ENCODE measurements around the gene MTUS2.

The MTUS2 gene

DNA sequence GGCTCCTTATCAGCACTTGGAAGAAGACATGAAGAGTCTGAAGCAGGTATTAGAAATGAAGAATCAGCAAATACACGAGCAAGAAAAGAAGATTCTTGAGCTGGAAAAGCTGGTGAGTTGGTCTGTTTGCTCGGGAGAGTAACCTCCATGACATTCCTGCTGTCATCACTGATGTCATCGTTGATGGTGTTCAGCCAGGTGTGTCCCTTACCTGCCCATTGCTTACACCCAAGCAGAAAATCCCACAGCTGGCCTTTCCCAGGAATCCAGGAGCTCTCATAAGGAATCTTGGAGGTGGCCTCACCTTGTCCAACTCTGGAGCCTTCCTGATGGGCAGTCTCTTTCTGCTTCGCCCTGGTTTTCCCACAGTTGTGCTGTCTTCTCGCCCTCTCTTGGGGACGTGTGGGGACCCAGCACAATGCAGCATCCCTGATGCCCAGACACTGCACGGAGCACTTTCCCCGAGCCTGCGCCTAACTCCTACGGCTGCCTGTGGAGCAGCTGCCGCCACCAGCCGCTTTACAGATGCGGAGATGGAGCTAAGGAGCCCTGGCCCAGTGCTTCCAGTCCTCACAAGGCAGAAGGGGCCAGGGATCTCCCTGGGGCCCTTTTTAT, 678.4 kb downstream of the MTUS2 start:
- Histone ChIP-seq H3K4me3 (ENCODE audit: low read length, poor library complexity, severe bottlenecking) (no peak overlapping the region), H3K9ac (ENCODE audit: low read depth, low read length, poor library complexity, severe bottlenecking) (no peak overlapping the region), H2AFZ (ENCODE audit: low read length) (no peak overlapping the region), H3K4me2 (ENCODE audit: low read depth, low read length, poor library complexity, severe bottlenecking) (no peak overlapping the region), H3K4me1 (ENCODE audit: insufficient read depth, low read length, poor library complexity, severe bottlenecking) (no peaks in the 10 kb centered on the region), H3K9me3 (ENCODE audit: insufficient read depth, low read depth, low read length) (no peaks in the 10 kb centered on the region), H3K79me2 (ENCODE audit: insufficient read depth, low read length) (no peaks in the 10 kb centered on the region), H4K20me1 (ENCODE audit: insufficient read depth, low read length, poor library complexity, severe bottlenecking) (no peaks in the 10 kb centered on the region), H3K9me2 (replicated peaks; ENCODE audit: low read depth, low read length) (no peaks in the 10 kb centered on the region), H3F3A (ENCODE audit: low read depth) (no peaks in the 10 kb centered on the region), H3K27me3 (ENCODE audit: insufficient read depth, low read length, poor library complexity, severe bottlenecking) (no peaks in the 10 kb centered on the region), H3K36me3 (ENCODE audit: insufficient read depth, low read length) (no peaks in the 10 kb centered on the region)
- TF ChIP-seq EZH2phosphoT487 (IDR thresholded peaks at IDR 0.05; ENCODE audit: borderline replicate concordance): no peak
- TF ChIP-seq, protein P1, sequence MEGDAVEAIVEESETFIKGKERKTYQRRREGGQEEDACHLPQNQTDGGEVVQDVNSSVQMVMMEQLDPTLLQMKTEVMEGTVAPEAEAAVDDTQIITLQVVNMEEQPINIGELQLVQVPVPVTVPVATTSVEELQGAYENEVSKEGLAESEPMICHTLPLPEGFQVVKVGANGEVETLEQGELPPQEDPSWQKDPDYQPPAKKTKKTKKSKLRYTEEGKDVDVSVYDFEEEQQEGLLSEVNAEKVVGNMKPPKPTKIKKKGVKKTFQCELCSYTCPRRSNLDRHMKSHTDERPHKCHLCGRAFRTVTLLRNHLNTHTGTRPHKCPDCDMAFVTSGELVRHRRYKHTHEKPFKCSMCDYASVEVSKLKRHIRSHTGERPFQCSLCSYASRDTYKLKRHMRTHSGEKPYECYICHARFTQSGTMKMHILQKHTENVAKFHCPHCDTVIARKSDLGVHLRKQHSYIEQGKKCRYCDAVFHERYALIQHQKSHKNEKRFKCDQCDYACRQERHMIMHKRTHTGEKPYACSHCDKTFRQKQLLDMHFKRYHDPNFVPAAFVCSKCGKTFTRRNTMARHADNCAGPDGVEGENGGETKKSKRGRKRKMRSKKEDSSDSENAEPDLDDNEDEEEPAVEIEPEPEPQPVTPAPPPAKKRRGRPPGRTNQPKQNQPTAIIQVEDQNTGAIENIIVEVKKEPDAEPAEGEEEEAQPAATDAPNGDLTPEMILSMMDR (conservative IDR thresholded peaks at IDR 0.05; ENCODE audit: low read length): no peak

DNA sequence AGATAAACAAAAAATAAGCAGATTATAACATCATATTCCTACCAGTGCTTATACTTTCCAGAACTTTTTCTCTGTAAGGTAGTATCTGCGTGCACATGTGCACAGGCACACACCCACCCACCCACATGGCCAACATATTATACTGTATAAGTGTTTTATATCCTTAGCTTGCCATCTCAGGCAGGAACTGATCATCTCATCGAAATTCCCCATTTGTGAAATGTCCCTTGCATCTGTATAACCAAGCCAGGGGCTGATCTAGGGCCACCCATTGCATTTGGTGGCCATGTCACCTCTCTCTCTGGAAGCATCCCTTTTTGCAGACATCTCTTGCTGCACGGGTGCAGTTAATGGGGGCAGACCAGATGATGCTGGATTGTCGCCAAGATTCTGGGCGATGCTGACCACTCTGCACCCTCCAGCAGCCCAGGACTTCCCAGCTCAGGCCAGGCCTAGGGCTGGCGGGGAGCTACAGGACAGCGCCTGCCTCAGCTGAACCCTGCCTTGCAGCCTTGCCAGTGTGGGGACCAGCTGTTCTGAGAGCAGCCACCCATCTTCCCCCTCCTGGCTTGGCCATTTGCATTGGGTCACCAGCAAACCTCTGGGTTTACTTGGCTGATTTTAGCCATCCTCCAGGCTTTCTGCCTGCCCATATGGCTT, 679.5 kb downstream of the MTUS2 start:
- Histone ChIP-seq H2AFZ (ENCODE audit: low read length) (no peak overlapping the region), H3K9ac (ENCODE audit: low read depth, low read length, poor library complexity, severe bottlenecking) (no peak overlapping the region), H3K27me3 (ENCODE audit: insufficient read depth, low read length, poor library complexity, severe bottlenecking) (no peaks in the 10 kb centered on the region), H3K36me3 (ENCODE audit: insufficient read depth, low read length) (no peaks in the 10 kb centered on the region), H3K9me3 (ENCODE audit: insufficient read depth, low read depth, low read length) (no peaks in the 10 kb centered on the region), H3F3A (ENCODE audit: low read depth) (no peaks in the 10 kb centered on the region), H3K79me2 (ENCODE audit: insufficient read depth, low read length) (no peaks in the 10 kb centered on the region), H3K4me3 (ENCODE audit: low read length, poor library complexity, severe bottlenecking) (no peak overlapping the region), H3K4me1 (ENCODE audit: insufficient read depth, low read length, poor library complexity, severe bottlenecking) (no peaks in the 10 kb centered on the region), H4K20me1 (ENCODE audit: insufficient read depth, low read length, poor library complexity, severe bottlenecking) (no peaks in the 10 kb centered on the region), H3K4me2 (ENCODE audit: low read depth, low read length, poor library complexity, severe bottlenecking) (no peak overlapping the region), H3K9me2 (replicated peaks; ENCODE audit: low read depth, low read length) (no peaks in the 10 kb centered on the region)
- no peak for TF ChIP-seq EZH2phosphoT487 (IDR thresholded peaks at IDR 0.05; ENCODE audit: borderline replicate concordance)
- TF ChIP-seq, protein P1 (conservative IDR thresholded peaks at IDR 0.05; ENCODE audit: low read length): no peak

DNA sequence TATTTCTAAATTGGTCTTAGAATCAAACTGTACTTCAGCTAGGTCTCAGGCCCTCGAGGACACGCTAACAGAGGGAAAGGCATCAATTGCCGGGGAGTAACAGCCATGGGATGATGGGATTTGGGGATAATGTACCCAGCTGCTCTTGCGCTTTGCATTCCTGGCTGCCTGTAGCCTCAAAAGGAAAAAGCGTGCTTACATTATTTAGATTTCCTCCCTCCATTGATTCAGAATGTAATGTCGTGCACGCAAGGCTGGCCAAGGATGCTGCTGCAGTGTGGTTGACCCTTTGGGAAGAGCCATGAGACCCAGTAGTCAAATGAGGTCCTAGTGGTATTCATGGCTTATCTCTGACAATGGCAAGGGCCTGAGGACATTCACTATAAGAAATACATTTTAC, 680.2 kb downstream of the MTUS2 start:
- Histone ChIP-seq H3K4me3 (ENCODE audit: low read length, poor library complexity, severe bottlenecking) (no peak overlapping the region), H3K27me3 (ENCODE audit: insufficient read depth, low read length, poor library complexity, severe bottlenecking) (no peaks in the 10 kb centered on the region), H3F3A (ENCODE audit: low read depth) (no peaks in the 10 kb centered on the region), H3K4me1 (ENCODE audit: insufficient read depth, low read length, poor library complexity, severe bottlenecking) (no peaks in the 10 kb centered on the region), H3K79me2 (ENCODE audit: insufficient read depth, low read length) (no peaks in the 10 kb centered on the region), H3K9ac (ENCODE audit: low read depth, low read length, poor library complexity, severe bottlenecking) (no peak overlapping the region), H3K4me2 (ENCODE audit: low read depth, low read length, poor library complexity, severe bottlenecking) (no peak overlapping the region), H3K9me2 (replicated peaks; ENCODE audit: low read depth, low read length) (no peaks in the 10 kb centered on the region), H2AFZ (ENCODE audit: low read length) (no peak overlapping the region), H3K36me3 (ENCODE audit: insufficient read depth, low read length) (no peaks in the 10 kb centered on the region), H3K9me3 (ENCODE audit: insufficient read depth, low read depth, low read length) (no peaks in the 10 kb centered on the region), H4K20me1 (ENCODE audit: insufficient read depth, low read length, poor library complexity, severe bottlenecking) (no peaks in the 10 kb centered on the region)
- TF ChIP-seq, protein P1 (conservative IDR thresholded peaks at IDR 0.05; ENCODE audit: low read length): no peak
- no peak for TF ChIP-seq EZH2phosphoT487 (IDR thresholded peaks at IDR 0.05; ENCODE audit: borderline replicate concordance)
